K562 (cell line): ENCODE measurements around the gene HSPA1L. TPM values are rescaled to one million over a fixed set of nuclear protein-coding genes. Genes with fewer than 3 reads are reported as not detected.

Experiments
- ATAC-seq: fragments of 200-7000 bp; cut with Tn5 transposase; 3 replicates; pipeline ENCODE4 v1.9.1; 2020; ENCODE audit warnings: moderate library complexity
- BruUV-seq: library from RNA; stranded (reverse); fragments of 400-500 nt; replicated peaks from 2 replicates; lab custom pipeline; 2021; lab: Mats Ljungman, UMichigan
- CTCF ChIA-PET: fragments of 300-600 bp; formaldehyde crosslinking; extraction: SDS; loops from one replicate; lab custom pipeline; 2021; ENCODE audit warnings: low intra/inter-chr PET ratio; lab: Yijun Ruan, JAX
- POLR2A ChIA-PET: fragments of 300-600, 350-650 bp; sonication (Branson Sonifier 250); formaldehyde crosslinking; extraction: SDS; loops from one replicate; lab custom pipeline; 2021; ENCODE audit warnings: antibody characterized with exemption, inconsistent platforms; lab: Yijun Ruan, JAX
- DNase-seq, 4 experiments: peaks; one replicate each; pipeline versions ENCODE4 v3.0.0 to v3.0.0-alpha.2; 2011 to 2018; ENCODE audit warnings: low spot score in 3 of 4, mixed read lengths in 3 of 4; ENCODE audit errors: extremely low read depth in 1 of 4
- FAIRE-seq: peaks from 2 replicates; lab custom pipeline; 2011; peaks lifted over from hg19 to GRCh38; lab: Jason Lieb, UNC
- H2AFZ ChIP-seq: 2 replicates; pipeline ENCODE4 v1.6.0; 2011; ENCODE audit warnings: low read depth, low read length, control low read depth, inconsistent platforms
- H3K27ac ChIP-seq: fragments of 200-600 bp; 3 replicates; pipeline ENCODE4 v1.8.0; 2011; ENCODE audit warnings: low read depth, mild to moderate bottlenecking, control low read depth, inconsistent platforms, low read length, moderate library complexity, mixed read lengths; ENCODE audit errors: extremely low read depth
- H3K27me3 ChIP-seq, 2 experiments: fragments of 300-600 bp in 1 of 2; 2 replicates in 1 of 2; 3 replicates in 1 of 2; pipeline versions ENCODE4 v1.6.0 to v1.8.0; 2011; ENCODE audit warnings: inconsistent platforms in 2 of 2, low read length in 2 of 2, mild to moderate bottlenecking in 1 of 2, mixed read lengths in 1 of 2, moderate library complexity in 1 of 2; ENCODE audit not compliant: control insufficient read depth in 2 of 2, insufficient read depth in 2 of 2
- H3K36me3 ChIP-seq: fragments of 300-600 bp; 3 replicates; pipeline ENCODE4 v1.8.0; 2011; ENCODE audit warnings: mild to moderate bottlenecking, low read length, inconsistent platforms; ENCODE audit not compliant: control insufficient read depth, insufficient read depth
- H3K4me1 ChIP-seq, 2 experiments: fragments of 200-600 bp in 1 of 2; replicated peaks in 1 of 2; 2 replicates in 1 of 2; 3 replicates in 1 of 2; pipeline versions ENCODE4 v1.5.1 to v1.8.0; 2011; ENCODE audit warnings: inconsistent platforms in 2 of 2, low read length in 2 of 2, mild to moderate bottlenecking in 1 of 2, mixed read lengths in 1 of 2, moderate library complexity in 1 of 2; ENCODE audit not compliant: control insufficient read depth in 2 of 2, insufficient read depth in 2 of 2
- H3K4me2 ChIP-seq: 2 replicates; pipeline ENCODE4 v1.6.1; 2011; ENCODE audit warnings: low read length, control low read depth, inconsistent platforms, mixed read lengths; ENCODE audit not compliant: insufficient read depth
- H3K4me3 ChIP-seq: fragments of 200-600 bp; sonication (generic), shearing (Covaris generic); 2 replicates; pipeline ENCODE4 v1.5.1; 2016; ENCODE audit warnings: control low read depth, inconsistent platforms
- H3K79me2 ChIP-seq: fragments of 200-600 bp; 3 replicates; pipeline ENCODE4 v1.8.0; 2011; ENCODE audit warnings: low read length, inconsistent platforms; ENCODE audit not compliant: control insufficient read depth, insufficient read depth
- H3K9ac ChIP-seq, 2 experiments: 2 replicates each; pipeline versions ENCODE4 v1.6.0 to v1.6.1; 2011; ENCODE audit warnings: low read depth in 2 of 2, low read length in 2 of 2, control low read depth in 1 of 2, inconsistent platforms in 1 of 2, mild to moderate bottlenecking in 1 of 2, mixed read lengths in 1 of 2; ENCODE audit not compliant: insufficient read depth in 1 of 2
- H3K9me1 ChIP-seq: one replicate; pipeline ENCODE4 v1.6.0; 2011; ENCODE audit warnings: inconsistent platforms, mild to moderate bottlenecking, low read length, moderate library complexity; ENCODE audit not compliant: control insufficient read depth, insufficient read depth
- H3K9me3 ChIP-seq: replicated peaks from 2 replicates; pipeline ENCODE4 v1.5.1; 2011; ENCODE audit warnings: low read depth, low read length, inconsistent platforms; ENCODE audit not compliant: control insufficient read depth, insufficient read depth
- H4K20me1 ChIP-seq: replicated peaks from 2 replicates; pipeline ENCODE4 v1.6.1; 2011; ENCODE audit warnings: low read length, inconsistent platforms, mixed read lengths; ENCODE audit not compliant: control insufficient read depth, insufficient read depth
- KDM5B ChIP-seq: fragments of 200-600 bp; sonication (generic); IDR thresholded peaks from 2 replicates; pipeline ENCODE4 v1.6.1; 2012; ENCODE audit warnings: low read depth, mild to moderate bottlenecking, moderate library complexity, low read length, control low read depth, inconsistent platforms; ENCODE audit not compliant: insufficient replicate concordance
- POLR2B ChIP-seq: fragments of 450-650 bp; IDR thresholded peaks from 2 replicates; pipeline ENCODE4 v1.6.1; 2018; ENCODE audit warnings: low read depth; ENCODE audit not compliant: partially characterized antibody
- RAD21 ChIP-seq, 2 experiments: fragments of 250-450 bp in 1 of 2; fragments of 450-650 bp in 1 of 2; sonication (Bioruptor Pico) in 1 of 2; formaldehyde crosslinking in 1 of 2; IDR thresholded peaks in 1 of 2; conservative IDR thresholded peaks in 1 of 2; 2 replicates each; pipeline versions ENCODE4 v1.4.0 to v1.8.0; 2020 to 2022; ENCODE audit warnings: mild to moderate bottlenecking in 2 of 2, moderate library complexity in 1 of 2
- SP1 ChIP-seq: sonication (generic); formaldehyde crosslinking; IDR thresholded peaks from 2 replicates; pipeline ENCODE4 v1.8.1; 2022; ENCODE audit warnings: mild to moderate bottlenecking, missing genetic modification reagents
- ZFX ChIP-seq: sonication (generic); formaldehyde crosslinking; IDR thresholded peaks from 2 replicates; pipeline ENCODE4 v1.8.0; 2022; ENCODE audit warnings: mild to moderate bottlenecking, missing genetic modification reagents, moderate library complexity
- ZNF830 ChIP-seq: fragments of 250-450 bp; sonication (Bioruptor Pico); IDR thresholded peaks from 2 replicates; pipeline ENCODE4 v1.5.0; 2021; ENCODE audit warnings: mild to moderate bottlenecking
- WGBS: fragments of 100-300 bp; shearing (Covaris generic); methylation state at CpG from one replicate; pipeline ENCODE4 v1.1.6; 2016; ENCODE audit warnings: low coverage, mixed read lengths; ENCODE audit not compliant: insufficient coverage; ENCODE audit errors: missing lambda C conversion rate; 5-methylcytosine and 5-hydroxymethylcytosine counted together
- in situ Hi-C: fragments of 300-500 bp; cut with MboI; formaldehyde crosslinking; loops from 4 replicates; pipeline ENCODE4 v1.15.0; 2018; ENCODE audit warnings: inconsistent platforms, mixed read lengths
- intact Hi-C: fragments of 100-400 bp; cut with micrococcal nuclease; formaldehyde crosslinking; loops from 2 replicates; pipeline ENCODE4 v1.14.2; 2022
- polyA plus RNA-seq, 8 experiments: library from polyadenylated mRNA; depleted of rRNA in 4 of 8; stranded (reverse) in 5 of 8; unstranded in 3 of 8; fragments of >200 nt; fragmentation: Nextera tagmentation in 2 of 8; fragmentation: Illumina TruSeq in 1 of 8; extraction: Ambion mirVana in 2 of 8; extraction: Trizol in 1 of 8; gene quantifications; 2 replicates each; pipeline versions ENCODE4 v1.2.1 to v1.2.3, GENCODE V29; 2011 to 2014; ENCODE audit warnings: inconsistent platforms in 1 of 8, missing spikeins in 1 of 8
- total RNA-seq, 7 experiments: library from RNA; depleted of rRNA in 6 of 7; stranded (reverse); fragments of >200 nt in 6 of 7; fragmentation: Illumina TruSeq in 2 of 7; extraction: Trizol in 2 of 7; gene quantifications; 2 replicates each; pipeline versions ENCODE4 v1.2.1 to v1.2.3, GENCODE V29; 2011 to 2021; ENCODE audit warnings: low replicate concordance in 1 of 7
- TF ChIP-seq, protein P1 (sequence below): fragments of 450-650 bp; IDR thresholded peaks from 2 replicates; pipeline ENCODE4 v1.6.1; 2016; ENCODE audit warnings: low read depth
- TF ChIP-seq, protein P2 (sequence below): sonication (generic); formaldehyde crosslinking; IDR thresholded peaks from 2 replicates; pipeline ENCODE4 v1.8.0; 2022; ENCODE audit warnings: missing genetic modification reagents, mild to moderate bottlenecking, borderline replicate concordance
- TF ChIP-seq, protein P3 (sequence below): IDR thresholded peaks from 2 replicates; pipeline ENCODE4 v1.6.1; 2014; ENCODE audit warnings: antibody characterized with exemption

HSPA1L gene
- total and polyA plus RNA-seq, 9 of the 15 experiments (the other 6 are each of a cell fraction or from before 2014, with no cell fraction given), result 0.14 to 2.1 (median 1.3) TPM

DNA sequence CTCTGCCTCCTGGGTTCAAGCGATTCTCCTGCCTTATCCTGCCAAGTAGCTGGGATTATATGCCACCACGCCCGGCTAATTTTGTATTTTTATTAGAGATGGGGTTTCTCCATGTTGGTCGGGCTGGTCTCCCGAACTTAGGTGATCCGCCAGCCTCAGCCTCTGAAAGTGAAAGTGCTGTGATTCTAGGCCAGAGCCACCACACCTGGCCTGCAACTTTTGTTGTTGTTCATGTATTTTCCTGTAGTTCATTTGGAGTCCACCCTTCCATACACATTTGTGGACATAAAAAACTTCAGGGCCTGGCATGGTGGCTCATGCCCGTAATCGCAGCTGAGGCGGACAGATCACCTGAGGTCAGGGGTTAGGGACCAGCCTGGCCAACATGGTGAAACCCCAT is 27.0 kb upstream of the HSPA1L start:
- Histone ChIP-seq H3K4me1 (peaks cover 15 to 27% of the 10 kb centered on the region in 2 experiments), H3K9ac (no peak overlapping the region), H3K27me3 (no peaks in the 10 kb centered on the region), H3K36me3 (peaks cover 39% of the 10 kb centered on the region), H2AFZ (no peak overlapping the region), H3K9me3 (no peaks in the 10 kb centered on the region; the same call in 1 of the 2 replicates), H4K20me1 (peaks cover 23% of the 10 kb centered on the region), H3K4me3 (no peak overlapping the region), H3K9me1 (no peaks in the 10 kb centered on the region), H3K79me2 (peaks cover 25% of the 10 kb centered on the region), H3K4me2 (no peak overlapping the region), H3K27ac (no peak overlapping the region)
- intact Hi-C loops (no loop called here), in situ Hi-C loops (no loop called here)
- no TSS peak for BruUV-seq
- no peak for FAIRE-seq
- ATAC-seq, result peak; percentile 1; the same call in 2 of the 3 replicates
- ChIA-PET CTCF (no interaction called here), POLR2A (interaction anchor here (1.0 to 15.7 kb wide), 7 partner anchors 4 to 148 kb away, joined by 3 to 229 read pairs (median 53); partner anchors contain the start of genes ABHD16A, CLIC1 and NEU1)
- 78% methylated on average over 9 of the region's 9 CpGs for WGBS
- DNase-seq, result no peak
- TF ChIP-seq POLR2B (no peak), ZNF830 (CRISPR knock-in tag) (0 out of 2 replicates have a peak, but pooled peaks have one; percentile 8), KDM5B (peak; percentile 41), RAD21 (CRISPR knock-in tag; conservative IDR thresholded peaks at IDR 0.05 in 1 of 2, IDR thresholded peaks at IDR 0.05 in 1 of 2) (no peak), SP1 (0 out of 2 replicates have a peak, but pooled peaks have one; percentile 1), ZFX (CRISPR knock-in tag) (peak; percentile 18; the same call in 1 of the 2 replicates)
- TF ChIP-seq, protein P1, sequence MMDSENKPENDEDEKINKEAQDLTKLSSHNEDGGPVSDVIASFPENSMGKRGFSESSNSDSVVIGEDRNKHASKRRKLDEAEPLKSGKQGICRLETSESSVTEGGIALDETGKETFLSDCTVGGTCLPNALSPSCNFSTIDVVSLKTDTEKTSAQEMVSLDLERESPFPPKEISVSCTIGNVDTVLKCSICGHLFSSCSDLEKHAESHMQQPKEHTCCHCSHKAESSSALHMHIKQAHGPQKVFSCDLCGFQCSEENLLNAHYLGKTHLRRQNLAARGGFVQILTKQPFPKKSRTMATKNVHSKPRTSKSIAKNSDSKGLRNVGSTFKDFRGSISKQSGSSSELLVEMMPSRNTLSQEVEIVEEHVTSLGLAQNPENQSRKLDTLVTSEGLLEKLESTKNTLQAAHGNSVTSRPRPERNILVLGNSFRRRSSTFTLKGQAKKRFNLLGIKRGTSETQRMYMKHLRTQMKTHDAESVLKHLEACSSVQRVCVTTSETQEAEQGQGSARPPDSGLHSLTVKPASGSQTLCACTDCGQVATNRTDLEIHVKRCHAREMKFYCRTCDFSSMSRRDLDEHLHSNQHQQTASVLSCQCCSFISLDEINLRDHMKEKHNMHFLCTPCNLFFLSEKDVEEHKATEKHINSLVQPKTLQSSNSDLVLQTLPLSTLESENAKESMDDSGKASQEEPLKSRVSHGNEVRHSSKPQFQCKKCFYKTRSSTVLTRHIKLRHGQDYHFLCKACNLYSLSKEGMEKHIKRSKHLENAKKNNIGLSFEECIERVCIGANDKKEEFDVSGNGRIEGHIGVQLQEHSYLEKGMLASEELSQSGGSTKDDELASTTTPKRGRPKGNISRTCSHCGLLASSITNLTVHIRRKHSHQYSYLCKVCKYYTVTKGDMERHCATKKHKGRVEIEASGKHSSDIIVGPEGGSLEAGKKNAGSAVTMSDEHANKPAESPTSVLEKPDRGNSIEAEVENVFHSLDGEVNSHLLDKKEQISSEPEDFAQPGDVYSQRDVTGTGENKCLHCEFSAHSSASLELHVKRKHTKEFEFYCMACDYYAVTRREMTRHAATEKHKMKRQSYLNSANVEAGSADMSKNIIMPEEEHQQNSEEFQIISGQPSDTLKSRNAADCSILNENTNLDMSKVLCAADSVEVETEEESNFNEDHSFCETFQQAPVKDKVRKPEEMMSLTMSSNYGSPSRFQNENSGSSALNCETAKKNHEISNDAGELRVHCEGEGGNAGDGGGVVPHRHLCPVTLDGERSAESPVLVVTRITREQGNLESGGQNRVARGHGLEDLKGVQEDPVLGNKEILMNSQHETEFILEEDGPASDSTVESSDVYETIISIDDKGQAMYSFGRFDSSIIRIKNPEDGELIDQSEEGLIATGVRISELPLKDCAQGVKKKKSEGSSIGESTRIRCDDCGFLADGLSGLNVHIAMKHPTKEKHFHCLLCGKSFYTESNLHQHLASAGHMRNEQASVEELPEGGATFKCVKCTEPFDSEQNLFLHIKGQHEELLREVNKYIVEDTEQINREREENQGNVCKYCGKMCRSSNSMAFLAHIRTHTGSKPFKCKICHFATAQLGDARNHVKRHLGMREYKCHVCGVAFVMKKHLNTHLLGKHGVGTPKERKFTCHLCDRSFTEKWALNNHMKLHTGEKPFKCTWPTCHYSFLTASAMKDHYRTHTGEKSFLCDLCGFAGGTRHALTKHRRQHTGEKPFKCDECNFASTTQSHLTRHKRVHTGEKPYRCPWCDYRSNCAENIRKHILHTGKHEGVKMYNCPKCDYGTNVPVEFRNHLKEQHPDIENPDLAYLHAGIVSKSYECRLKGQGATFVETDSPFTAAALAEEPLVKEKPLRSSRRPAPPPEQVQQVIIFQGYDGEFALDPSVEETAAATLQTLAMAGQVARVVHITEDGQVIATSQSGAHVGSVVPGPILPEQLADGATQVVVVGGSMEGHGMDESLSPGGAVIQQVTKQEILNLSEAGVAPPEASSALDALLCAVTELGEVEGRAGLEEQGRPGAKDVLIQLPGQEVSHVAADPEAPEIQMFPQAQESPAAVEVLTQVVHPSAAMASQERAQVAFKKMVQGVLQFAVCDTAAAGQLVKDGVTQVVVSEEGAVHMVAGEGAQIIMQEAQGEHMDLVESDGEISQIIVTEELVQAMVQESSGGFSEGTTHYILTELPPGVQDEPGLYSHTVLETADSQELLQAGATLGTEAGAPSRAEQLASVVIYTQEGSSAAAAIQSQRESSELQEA, result no peak
- TF ChIP-seq, protein P2, sequence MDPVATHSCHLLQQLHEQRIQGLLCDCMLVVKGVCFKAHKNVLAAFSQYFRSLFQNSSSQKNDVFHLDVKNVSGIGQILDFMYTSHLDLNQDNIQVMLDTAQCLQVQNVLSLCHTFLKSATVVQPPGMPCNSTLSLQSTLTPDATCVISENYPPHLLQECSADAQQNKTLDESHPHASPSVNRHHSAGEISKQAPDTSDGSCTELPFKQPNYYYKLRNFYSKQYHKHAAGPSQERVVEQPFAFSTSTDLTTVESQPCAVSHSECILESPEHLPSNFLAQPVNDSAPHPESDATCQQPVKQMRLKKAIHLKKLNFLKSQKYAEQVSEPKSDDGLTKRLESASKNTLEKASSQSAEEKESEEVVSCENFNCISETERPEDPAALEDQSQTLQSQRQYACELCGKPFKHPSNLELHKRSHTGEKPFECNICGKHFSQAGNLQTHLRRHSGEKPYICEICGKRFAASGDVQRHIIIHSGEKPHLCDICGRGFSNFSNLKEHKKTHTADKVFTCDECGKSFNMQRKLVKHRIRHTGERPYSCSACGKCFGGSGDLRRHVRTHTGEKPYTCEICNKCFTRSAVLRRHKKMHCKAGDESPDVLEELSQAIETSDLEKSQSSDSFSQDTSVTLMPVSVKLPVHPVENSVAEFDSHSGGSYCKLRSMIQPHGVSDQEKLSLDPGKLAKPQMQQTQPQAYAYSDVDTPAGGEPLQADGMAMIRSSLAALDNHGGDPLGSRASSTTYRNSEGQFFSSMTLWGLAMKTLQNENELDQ (CRISPR knock-in tag), result 0 out of 2 replicates have a peak, but pooled peaks have one; percentile 68
- TF ChIP-seq, protein P3, sequence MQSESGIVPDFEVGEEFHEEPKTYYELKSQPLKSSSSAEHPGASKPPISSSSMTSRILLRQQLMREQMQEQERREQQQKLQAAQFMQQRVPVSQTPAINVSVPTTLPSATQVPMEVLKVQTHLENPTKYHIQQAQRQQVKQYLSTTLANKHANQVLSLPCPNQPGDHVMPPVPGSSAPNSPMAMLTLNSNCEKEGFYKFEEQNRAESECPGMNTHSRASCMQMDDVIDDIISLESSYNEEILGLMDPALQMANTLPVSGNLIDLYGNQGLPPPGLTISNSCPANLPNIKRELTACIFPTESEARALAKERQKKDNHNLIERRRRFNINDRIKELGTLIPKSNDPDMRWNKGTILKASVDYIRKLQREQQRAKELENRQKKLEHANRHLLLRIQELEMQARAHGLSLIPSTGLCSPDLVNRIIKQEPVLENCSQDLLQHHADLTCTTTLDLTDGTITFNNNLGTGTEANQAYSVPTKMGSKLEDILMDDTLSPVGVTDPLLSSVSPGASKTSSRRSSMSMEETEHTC, result 0 out of 2 replicates have a peak, but pooled peaks have one; percentile 9
